Loucy (cell line): ENCODE data around the gene TMOD1.

Source experiments
- EZH2phosphoT487 ChIP-seq: fragments of 200-600 bp; IDR thresholded peaks from 2 replicates; pipeline ENCODE4 v1.6.1; 2018; ENCODE audit warnings: antibody characterized with exemption, mild to moderate bottlenecking, moderate library complexity, borderline replicate concordance
- TF ChIP-seq, protein P1 (sequence below): fragments of 200-600 bp; sonication (generic); conservative IDR thresholded peaks from 2 replicates; pipeline ENCODE4 v1.5.1; 2014; ENCODE audit warnings: mild to moderate bottlenecking, antibody characterized with exemption, low read length

GRCh38 chr9:97516111-97516510 lies 14.6 kb downstream of the TMOD1 start:
- TF ChIP-seq, protein P1, sequence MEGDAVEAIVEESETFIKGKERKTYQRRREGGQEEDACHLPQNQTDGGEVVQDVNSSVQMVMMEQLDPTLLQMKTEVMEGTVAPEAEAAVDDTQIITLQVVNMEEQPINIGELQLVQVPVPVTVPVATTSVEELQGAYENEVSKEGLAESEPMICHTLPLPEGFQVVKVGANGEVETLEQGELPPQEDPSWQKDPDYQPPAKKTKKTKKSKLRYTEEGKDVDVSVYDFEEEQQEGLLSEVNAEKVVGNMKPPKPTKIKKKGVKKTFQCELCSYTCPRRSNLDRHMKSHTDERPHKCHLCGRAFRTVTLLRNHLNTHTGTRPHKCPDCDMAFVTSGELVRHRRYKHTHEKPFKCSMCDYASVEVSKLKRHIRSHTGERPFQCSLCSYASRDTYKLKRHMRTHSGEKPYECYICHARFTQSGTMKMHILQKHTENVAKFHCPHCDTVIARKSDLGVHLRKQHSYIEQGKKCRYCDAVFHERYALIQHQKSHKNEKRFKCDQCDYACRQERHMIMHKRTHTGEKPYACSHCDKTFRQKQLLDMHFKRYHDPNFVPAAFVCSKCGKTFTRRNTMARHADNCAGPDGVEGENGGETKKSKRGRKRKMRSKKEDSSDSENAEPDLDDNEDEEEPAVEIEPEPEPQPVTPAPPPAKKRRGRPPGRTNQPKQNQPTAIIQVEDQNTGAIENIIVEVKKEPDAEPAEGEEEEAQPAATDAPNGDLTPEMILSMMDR = no peak
- no peak for TF ChIP-seq EZH2phosphoT487
